ENCODE measurements around the gene TNFAIP1.

DNA sequence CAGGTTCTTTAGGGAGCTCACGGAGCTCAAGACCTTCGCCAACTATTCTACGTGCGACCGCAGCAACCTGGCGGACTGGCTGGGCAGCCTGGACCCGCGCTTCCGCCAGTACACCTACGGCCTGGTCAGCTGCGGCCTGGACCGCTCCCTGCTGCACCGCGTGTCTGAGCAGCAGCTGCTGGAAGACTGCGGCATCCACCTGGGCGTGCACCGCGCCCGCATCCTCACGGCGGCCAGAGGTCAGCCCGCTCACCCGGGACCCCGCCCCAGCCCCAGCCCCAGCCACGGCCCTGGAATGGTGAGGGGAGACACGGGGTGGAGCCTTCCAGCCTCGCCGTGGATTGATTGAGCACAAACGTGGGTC is 49.5 kb downstream of the TNFAIP1 start:
- TF ChIP-seq CTCF (optimal IDR thresholded peaks at IDR 0.05 in 1 of 3, IDR thresholded peaks at IDR 0.05 in 1 of 3, conservative IDR thresholded peaks at IDR 0.05 in 1 of 3; ENCODE audit: extremely low read depth in 1 of 3, insufficient read depth in 2 of 3, low read length in 3 of 3) = no peak
- no peak for TF ChIP-seq EZH2 (IDR thresholded peaks at IDR 0.05; ENCODE audit: low read length)
